ENCODE data around the gene HLA-DMA.
A peak's percentile ranks its signal among the peaks of the same experiment; 100 is the strongest.

The HLA-DMA gene

DNA sequence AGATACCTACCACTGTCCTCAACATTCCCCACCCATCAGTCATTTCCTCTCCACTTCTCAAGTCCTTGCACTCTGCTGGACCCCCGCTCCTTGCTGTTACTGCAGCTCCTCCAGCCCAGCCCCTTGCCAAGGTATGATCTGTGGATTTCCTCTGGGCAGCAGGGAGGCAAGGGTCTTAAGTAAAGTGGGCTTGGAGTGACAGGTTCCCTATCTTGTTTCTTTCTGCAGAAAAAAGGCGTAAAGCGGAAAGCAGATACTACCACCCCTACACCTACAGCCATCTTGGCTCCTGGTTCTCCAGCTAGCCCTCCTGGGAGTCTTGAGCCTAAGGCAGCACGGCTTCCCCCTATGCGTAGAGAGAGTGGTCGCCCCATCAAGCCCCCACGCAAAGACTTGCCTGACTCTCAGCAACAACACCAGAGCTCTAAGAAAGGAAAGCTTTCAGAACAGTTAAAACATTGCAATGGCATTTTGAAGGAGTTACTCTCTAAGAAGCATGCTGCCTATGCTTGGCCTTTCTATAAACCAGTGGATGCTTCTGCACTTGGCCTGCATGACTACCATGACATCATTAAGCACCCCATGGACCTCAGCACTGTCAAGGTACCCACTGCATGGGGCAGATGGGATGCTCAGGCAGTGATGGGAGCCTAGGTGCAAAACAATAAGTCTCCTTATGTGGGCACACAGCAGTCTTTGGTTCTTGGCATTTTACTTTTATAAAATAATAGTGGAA, 23.6 kb upstream of the HLA-DMA start:
- H3K9ac ChIP-seq (ENCODE audit: low read length): no peak overlapping the region
- WGBS (ENCODE audit: extremely low coverage, insufficient coverage, insufficient read length): no CpG with 5 or more reads among the region's 7 CpGs
- H3K79me2 ChIP-seq (ENCODE audit: control insufficient read depth, insufficient read depth, low read length, poor library complexity): peaks cover 27% of the 10 kb centered on the region
- H3K36me3 ChIP-seq (ENCODE audit: control insufficient read depth in 1 of 2, insufficient read depth in 2 of 2, low read length in 2 of 2): peaks cover 63 to 75% of the 10 kb centered on the region in 2 experiments
- H3K14ac ChIP-seq (ENCODE audit: low read length): no peak overlapping the region
- H3K27me3 ChIP-seq (ENCODE audit: insufficient read depth, low read length): no peaks in the 10 kb centered on the region
- DNase-seq: peak in 1 of 2 donors; percentile 17
- H4K8ac ChIP-seq (ENCODE audit: low read depth, low read length): no peak overlapping the region
- no peak overlapping the region for H2AK5ac ChIP-seq (ENCODE audit: low read length)
- H3K27ac ChIP-seq (ENCODE audit: low read depth, low read length): no peak overlapping the region
- H4K12ac ChIP-seq (ENCODE audit: low read depth, low read length): no peak overlapping the region
- no peak overlapping the region for H3K18ac ChIP-seq (ENCODE audit: low read length)
- no peak overlapping the region for H3K4me2 ChIP-seq (ENCODE audit: low read length)
- H2AFZ ChIP-seq (ENCODE audit: insufficient read depth, low read length, poor library complexity): no peak overlapping the region
- peaks cover 2% of the 10 kb centered on the region for H3K9me3 ChIP-seq (ENCODE audit: insufficient read depth, low read depth, low read length)
- no peak overlapping the region for H2BK12ac ChIP-seq (ENCODE audit: low read length)
- H4K91ac ChIP-seq (ENCODE audit: low read depth, low read length): no peak overlapping the region
- peaks cover 7% of the 10 kb centered on the region for H3K79me1 ChIP-seq (ENCODE audit: low read length)
- peaks cover 0 to 8% of the 10 kb centered on the region in 2 experiments for H3K4me1 ChIP-seq (ENCODE audit: control insufficient read depth in 1 of 2, insufficient read depth in 2 of 2, low read length in 2 of 2)
- H3K4me3 ChIP-seq (ENCODE audit: low read depth, low read length): no peak overlapping the region
- no peak overlapping the region for H2BK5ac ChIP-seq (ENCODE audit: low read depth, low read length, poor library complexity)
- H3K23ac ChIP-seq (ENCODE audit: low read length): no peak overlapping the region
- no peak overlapping the region for H2BK120ac ChIP-seq (ENCODE audit: insufficient read depth, low read length, poor library complexity)
- H3K4ac ChIP-seq (ENCODE audit: low read depth, low read length): peak overlapping the region; percentile 45

DNA sequence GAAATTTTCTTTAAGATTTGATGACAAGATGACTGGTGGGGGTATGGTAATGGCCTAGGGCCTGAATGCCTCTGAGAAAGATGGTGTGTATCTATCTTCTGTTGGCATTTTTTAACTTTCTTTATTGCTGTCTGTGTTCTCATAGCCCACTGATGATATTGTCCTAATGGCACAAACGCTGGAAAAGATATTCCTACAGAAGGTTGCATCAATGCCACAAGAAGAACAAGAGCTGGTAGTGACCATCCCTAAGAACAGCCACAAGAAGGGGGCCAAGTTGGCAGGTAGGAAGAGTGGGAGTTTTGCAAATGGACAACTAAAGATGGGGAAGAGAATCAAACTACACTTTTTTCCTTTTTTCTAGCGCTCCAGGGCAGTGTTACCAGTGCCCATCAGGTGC, 23.0 kb upstream of the HLA-DMA start:
- Histone ChIP-seq H4K8ac (ENCODE audit: low read depth, low read length) (no peak overlapping the region), H4K12ac (ENCODE audit: low read depth, low read length) (no peak overlapping the region), H3K14ac (ENCODE audit: low read length) (no peak overlapping the region), H3K9me3 (ENCODE audit: insufficient read depth, low read depth, low read length) (peaks cover 2% of the 10 kb centered on the region), H2BK120ac (ENCODE audit: insufficient read depth, low read length, poor library complexity) (no peak overlapping the region), H3K27me3 (ENCODE audit: insufficient read depth, low read length) (no peaks in the 10 kb centered on the region), H3K4me2 (ENCODE audit: low read length) (no peak overlapping the region), H3K4ac (ENCODE audit: low read depth, low read length) (peak overlapping the region; percentile 20), H3K18ac (ENCODE audit: low read length) (no peak overlapping the region), H3K4me3 (ENCODE audit: low read depth, low read length) (no peak overlapping the region), H3K79me1 (ENCODE audit: low read length) (peaks cover 14% of the 10 kb centered on the region), H4K91ac (ENCODE audit: low read depth, low read length) (no peak overlapping the region), H2AK5ac (ENCODE audit: low read length) (no peak overlapping the region), H2BK5ac (ENCODE audit: low read depth, low read length, poor library complexity) (no peak overlapping the region), H3K27ac (ENCODE audit: low read depth, low read length) (no peak overlapping the region), H2AFZ (ENCODE audit: insufficient read depth, low read length, poor library complexity) (no peak overlapping the region), H3K23ac (ENCODE audit: low read length) (no peak overlapping the region), H3K79me2 (ENCODE audit: control insufficient read depth, insufficient read depth, low read length, poor library complexity) (peaks cover 31% of the 10 kb centered on the region), H3K4me1 (ENCODE audit: control insufficient read depth in 1 of 2, insufficient read depth in 2 of 2, low read length in 2 of 2) (peaks cover 0 to 8% of the 10 kb centered on the region in 2 experiments), H3K9ac (ENCODE audit: low read length) (no peak overlapping the region), H2BK12ac (ENCODE audit: low read length) (no peak overlapping the region), H3K36me3 (ENCODE audit: control insufficient read depth in 1 of 2, insufficient read depth in 2 of 2, low read length in 2 of 2) (peaks cover 62 to 73% of the 10 kb centered on the region in 2 experiments)
- no CpG with 5 or more reads among the region's 2 CpGs for WGBS (ENCODE audit: extremely low coverage, insufficient coverage, insufficient read length)
- DNase-seq: no peak

DNA sequence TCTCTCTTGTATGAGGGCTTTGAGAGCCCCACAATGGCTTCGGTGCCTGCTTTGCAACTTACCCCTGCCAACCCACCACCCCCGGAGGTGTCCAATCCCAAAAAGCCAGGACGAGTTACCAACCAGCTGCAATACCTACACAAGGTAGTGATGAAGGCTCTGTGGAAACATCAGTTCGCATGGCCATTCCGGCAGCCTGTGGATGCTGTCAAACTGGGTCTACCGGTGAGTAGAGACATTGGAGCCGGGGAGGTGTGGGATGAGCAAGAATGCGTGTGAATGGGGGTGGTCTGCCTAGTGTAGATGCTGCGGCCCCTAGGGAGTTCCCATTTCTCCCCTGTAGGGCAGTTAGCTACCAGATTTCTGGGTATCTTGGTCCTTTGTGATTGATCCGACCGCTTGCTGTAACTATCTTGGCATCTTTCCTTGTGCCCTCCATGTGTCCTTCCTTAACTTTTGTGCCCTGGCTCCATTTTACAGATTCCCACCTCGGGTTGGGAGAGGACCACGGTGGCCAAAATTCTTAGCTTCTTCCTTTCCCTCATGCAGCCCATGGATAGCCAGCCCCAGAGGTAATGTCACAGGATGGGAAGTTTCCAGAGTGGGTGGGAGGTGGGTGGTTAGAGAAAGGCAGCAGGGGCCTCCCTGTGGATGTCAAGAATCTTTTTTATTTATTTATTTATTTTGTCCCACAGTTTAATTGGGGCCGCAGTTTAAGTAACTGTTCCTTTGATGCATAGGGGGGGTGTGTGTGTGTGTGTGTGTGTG, 21.8 kb upstream of the HLA-DMA start:
- Histone ChIP-seq H3K14ac (ENCODE audit: low read length) (no peak overlapping the region), H2BK12ac (ENCODE audit: low read length) (no peak overlapping the region)
- no CpG with 5 or more reads among the region's 14 CpGs for WGBS (ENCODE audit: extremely low coverage, insufficient coverage, insufficient read length)

DNA sequence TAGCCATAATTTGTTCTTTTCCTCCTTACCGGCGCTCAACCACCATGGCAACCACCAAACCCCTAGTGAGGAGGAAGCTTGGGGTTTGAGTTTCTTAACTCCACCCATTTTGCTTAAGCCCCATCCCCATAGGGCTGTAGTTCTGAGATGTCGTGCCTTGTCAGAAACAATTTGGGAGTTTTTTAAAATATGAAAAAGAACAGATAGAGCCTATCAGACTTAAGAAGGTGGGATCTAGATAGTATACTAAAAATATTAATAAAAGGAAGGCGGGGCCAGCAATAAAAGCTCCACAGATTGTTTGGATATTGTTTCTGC, 21.1 kb upstream of the HLA-DMA start:
- Histone ChIP-seq H2AK5ac (ENCODE audit: low read length) (no peak overlapping the region), H3K14ac (ENCODE audit: low read length) (no peak overlapping the region), H3K27me3 (ENCODE audit: insufficient read depth, low read length) (no peaks in the 10 kb centered on the region), H2BK120ac (ENCODE audit: insufficient read depth, low read length, poor library complexity) (no peak overlapping the region), H3K9ac (ENCODE audit: low read length) (no peak overlapping the region), H4K12ac (ENCODE audit: low read depth, low read length) (no peak overlapping the region), H3K4me3 (ENCODE audit: low read depth, low read length) (peak overlapping the region; percentile 75), H3K79me2 (ENCODE audit: control insufficient read depth, insufficient read depth, low read length, poor library complexity) (peaks cover 47% of the 10 kb centered on the region), H2AFZ (ENCODE audit: insufficient read depth, low read length, poor library complexity) (no peak overlapping the region), H3K27ac (ENCODE audit: low read depth, low read length) (no peak overlapping the region), H2BK5ac (ENCODE audit: low read depth, low read length, poor library complexity) (no peak overlapping the region), H4K91ac (ENCODE audit: low read depth, low read length) (no peak overlapping the region), H3K4ac (ENCODE audit: low read depth, low read length) (peak overlapping the region; percentile 94), H2BK12ac (ENCODE audit: low read length) (no peak overlapping the region), H3K23ac (ENCODE audit: low read length) (no peak overlapping the region), H3K4me2 (ENCODE audit: low read length) (peak overlapping the region; percentile 76), H3K36me3 (ENCODE audit: control insufficient read depth in 1 of 2, insufficient read depth in 2 of 2, low read length in 2 of 2) (peaks cover 48 to 55% of the 10 kb centered on the region in 2 experiments), H3K9me3 (ENCODE audit: insufficient read depth, low read depth, low read length) (peaks cover 2% of the 10 kb centered on the region), H3K79me1 (ENCODE audit: low read length) (peaks cover 31% of the 10 kb centered on the region), H3K4me1 (ENCODE audit: control insufficient read depth in 1 of 2, insufficient read depth in 2 of 2, low read length in 2 of 2) (peaks cover 0 to 8% of the 10 kb centered on the region in 2 experiments), H3K18ac (ENCODE audit: low read length) (no peak overlapping the region), H4K8ac (ENCODE audit: low read depth, low read length) (no peak overlapping the region)
- DNase-seq: peak in 1 of 2 donors; percentile 40
- no CpG with 5 or more reads among the region's 4 CpGs for WGBS (ENCODE audit: extremely low coverage, insufficient coverage, insufficient read length)

More for the DNA sequence above, 21.8 kb upstream of the HLA-DMA start:
- Histone ChIP-seq H4K12ac (ENCODE audit: low read depth, low read length) (no peak overlapping the region), H4K8ac (ENCODE audit: low read depth, low read length) (no peak overlapping the region), H3K79me1 (ENCODE audit: low read length) (peaks cover 23% of the 10 kb centered on the region), H3K4me1 (ENCODE audit: control insufficient read depth in 1 of 2, insufficient read depth in 2 of 2, low read length in 2 of 2) (peaks cover 0 to 8% of the 10 kb centered on the region in 2 experiments), H2BK5ac (ENCODE audit: low read depth, low read length, poor library complexity) (no peak overlapping the region), H3K4me3 (ENCODE audit: low read depth, low read length) (peak overlapping the region; percentile 75), H3K4me2 (ENCODE audit: low read length) (peak overlapping the region; percentile 76), H3K18ac (ENCODE audit: low read length) (no peak overlapping the region), H3K27ac (ENCODE audit: low read depth, low read length) (no peak overlapping the region), H3K36me3 (ENCODE audit: control insufficient read depth in 1 of 2, insufficient read depth in 2 of 2, low read length in 2 of 2) (peaks cover 52 to 61% of the 10 kb centered on the region in 2 experiments), H3K9me3 (ENCODE audit: insufficient read depth, low read depth, low read length) (peaks cover 2% of the 10 kb centered on the region), H2AFZ (ENCODE audit: insufficient read depth, low read length, poor library complexity) (no peak overlapping the region), H3K79me2 (ENCODE audit: control insufficient read depth, insufficient read depth, low read length, poor library complexity) (peaks cover 40% of the 10 kb centered on the region), H3K27me3 (ENCODE audit: insufficient read depth, low read length) (no peaks in the 10 kb centered on the region), H3K4ac (ENCODE audit: low read depth, low read length) (peak overlapping the region; percentile 41), H3K9ac (ENCODE audit: low read length) (peak overlapping the region; percentile 16), H3K23ac (ENCODE audit: low read length) (no peak overlapping the region), H2AK5ac (ENCODE audit: low read length) (no peak overlapping the region), H4K91ac (ENCODE audit: low read depth, low read length) (no peak overlapping the region), H2BK120ac (ENCODE audit: insufficient read depth, low read length, poor library complexity) (no peak overlapping the region)
- DNase-seq: peak in 1 of 2 donors; percentile 41

Measured in trophoblast cell (in vitro differentiated cells and primary cell).